NK-92 treated with Interleukin-12 subunit alpha and Interleukin-12 subunit beta, amount 100 ng/mL, for 24 hours (cell line): Measurements from ENCODE around the gene CDH11.

Source experiments
- DNase-seq: peaks from one replicate; lab custom pipeline; 2025; lab: John Stamatoyannopoulos, UW

Gene CDH11

GRCh38 chr16:65116818-65117430 lies 4.9 kb downstream of the CDH11 start:
- no peak for DNase-seq

- DNase-seq, result no peak
Measured at GRCh38 chr16:65116216-65116615, 5.6 kb downstream of the CDH11 start.

GRCh38 chr16:65114527-65114926 lies 7.3 kb downstream of the CDH11 start:
- no peak for DNase-seq

GRCh38 chr16:65113441-65113840 lies 8.4 kb downstream of the CDH11 start:
- DNase-seq, result no peak

- DNase-seq, result no peak
Measured at GRCh38 chr16:65111306-65111705, 10.6 kb downstream of the CDH11 start.

- no peak for DNase-seq
Measured at GRCh38 chr16:65106757-65107156, 15.1 kb downstream of the CDH11 start.

- DNase-seq, result no peak
Measured at GRCh38 chr16:65105171-65105570, 16.7 kb downstream of the CDH11 start.

- DNase-seq, result no peak
Measured at GRCh38 chr16:65104471-65104870, 17.4 kb downstream of the CDH11 start.

GRCh38 chr16:65102326-65102725 lies 19.5 kb downstream of the CDH11 start:
- DNase-seq, result no peak

- DNase-seq, result no peak
Measured at GRCh38 chr16:65101009-65101408, 20.9 kb downstream of the CDH11 start.

- DNase-seq, result no peak
Measured at GRCh38 chr16:65099607-65100006, 22.3 kb downstream of the CDH11 start.

- no peak for DNase-seq
Measured at GRCh38 chr16:65098916-65099315, 22.9 kb downstream of the CDH11 start.

GRCh38 chr16:65097296-65097695 lies 24.6 kb downstream of the CDH11 start:
- DNase-seq, result no peak

GRCh38 chr16:65095906-65096305 lies 26.0 kb downstream of the CDH11 start:
- no peak for DNase-seq

GRCh38 chr16:65095090-65095728 lies 26.7 kb downstream of the CDH11 start:
- no peak for DNase-seq

- no peak for DNase-seq
Measured at GRCh38 chr16:65094009-65094408, 27.9 kb downstream of the CDH11 start.

- no peak for DNase-seq
Measured at GRCh38 chr16:65083164-65083857, 38.6 kb downstream of the CDH11 start.

GRCh38 chr16:65079549-65079948 lies 42.3 kb downstream of the CDH11 start:
- no peak for DNase-seq

- no peak for DNase-seq
Measured at GRCh38 chr16:65077181-65077580, 44.7 kb downstream of the CDH11 start.

GRCh38 chr16:65075877-65076276 lies 46.0 kb downstream of the CDH11 start:
- DNase-seq, result no peak

GRCh38 chr16:65071433-65072311 lies 50.2 kb downstream of the CDH11 start:
- no peak for DNase-seq

GRCh38 chr16:65070831-65071432 lies 50.9 kb downstream of the CDH11 start:
- DNase-seq, result no peak
